ENCODE measurements around the gene HDAC4. TPM values are rescaled to one million over a fixed set of nuclear protein-coding genes. Genes with fewer than 3 reads are reported as not detected.
A peak's percentile ranks its signal among the peaks of the same experiment; 100 is the strongest.

The HDAC4 gene
- total and polyA plus RNA-seq, 10 of the 15 experiments (the other 5 are each of a cell fraction or from before 2014, with no cell fraction given): 0.22 to 15.7 (median 4.8) TPM

- Histone ChIP-seq H3K36me3 (ENCODE audit: control insufficient read depth in 2 of 2, insufficient read depth in 2 of 2, low read length in 1 of 2) (no peaks in the 10 kb centered on the region), H2AFZ (ENCODE audit: control insufficient read depth, low read depth, low read length) (no peak overlapping the region), H3K4me3 (no peak overlapping the region), H3K9me3 (replicated peaks; ENCODE audit: control insufficient read depth, insufficient read depth, low read length) (no peaks in the 10 kb centered on the region), H3K9ac (ENCODE audit: control insufficient read depth, insufficient read depth, low read length) (no peak overlapping the region), H3K4me1 (ENCODE audit: control insufficient read depth, insufficient read depth, low read length) (no peaks in the 10 kb centered on the region), H3K4me2 (ENCODE audit: control insufficient read depth, insufficient read depth) (no peak overlapping the region), H4K20me1 (ENCODE audit: control insufficient read depth, insufficient read depth) (no peaks in the 10 kb centered on the region), H3K27me3 (replicated peaks in 1 of 2; ENCODE audit: control insufficient read depth in 2 of 2, insufficient read depth in 2 of 2, low read length in 1 of 2) (no peaks in the 10 kb centered on the region), H3K27ac (ENCODE audit: control insufficient read depth, insufficient read depth) (no peak overlapping the region), H3K79me2 (ENCODE audit: control insufficient read depth, insufficient read depth, low read length) (no peaks in the 10 kb centered on the region)
- RAD21 ChIA-PET (ENCODE audit: unreplicated experiment): no interaction called here
- WGBS (ENCODE audit: insufficient coverage, insufficient replicate concordance, low lambda C conversion rate, missing lambda C conversion rate): 47% methylated on average over 11 of the region's 11 CpGs
- peak; percentile 62 for ATAC-seq
- SMC1A ChIA-PET (ENCODE audit: uncharacterized antibody, unreplicated experiment): no interaction called here
- no peak for DNase-seq (ENCODE audit: low read depth, low spot score)
- POLR2A ChIA-PET: no interaction called here
- CTCF ChIA-PET: no interaction called here
- FAIRE-seq: no peak
- intact Hi-C loops (cut with micrococcal nuclease; ENCODE audit: unreplicated experiment): no loop called here
- in situ Hi-C loops (cut with MboI): no loop called here
- BruUV-seq (replicated peaks): no TSS peak
- TF ChIP-seq CHD2 (IDR thresholded peaks at IDR 0.05; ENCODE audit: borderline replicate concordance, low read depth, low read length) (no peak), EGR1 (IDR thresholded peaks at IDR 0.05; ENCODE audit: borderline replicate concordance in 1 of 2, low read depth in 2 of 2, low read length in 2 of 2) (no peak), MEF2B (IDR thresholded peaks at IDR 0.05; ENCODE audit: partially characterized antibody, poor library complexity, severe bottlenecking) (no peak), MAX (IDR thresholded peaks at IDR 0.05; ENCODE audit: low read depth, low read length) (no peak), NFIC (IDR thresholded peaks at IDR 0.05; ENCODE audit: low read depth, low read length) (no peak), ZBED1 (IDR thresholded peaks at IDR 0.05; ENCODE audit: borderline replicate concordance) (no peak), PML (IDR thresholded peaks at IDR 0.05; ENCODE audit: low read length) (no peak), ZNF274 (IDR thresholded peaks at IDR 0.05; ENCODE audit: insufficient read depth, insufficient read length) (no peak), REST (IDR thresholded peaks at IDR 0.05; ENCODE audit: low read depth, low read length) (no peak), IKZF2 (IDR thresholded peaks at IDR 0.05) (no peak), ATF2 (IDR thresholded peaks at IDR 0.05; ENCODE audit: low read length) (no peak), YBX1 (IDR thresholded peaks at IDR 0.05) (no peak), CTCF (IDR thresholded peaks at IDR 0.05 in 2 of 3, conservative IDR thresholded peaks at IDR 0.05 in 1 of 3; ENCODE audit: control insufficient read depth in 2 of 3, extremely low read depth in 1 of 3, insufficient read depth in 1 of 3, low read depth in 3 of 3, low read length in 3 of 3) (peak in 2 of 3 experiments; percentile 36 to 39; a peak in 3 of 6 replicates), RAD21 (IDR thresholded peaks at IDR 0.05; ENCODE audit: insufficient read depth, low read depth, low read length) (peak; percentile 42; the same call in 1 of the 2 replicates), KAT2A (conservative IDR thresholded peaks at IDR 0.05; ENCODE audit: control insufficient read depth, low read depth, low read length) (no peak), SMAD5 (IDR thresholded peaks at IDR 0.05; ENCODE audit: low read depth) (no peak)
Observed at GRCh38 chr2:239106314-239106908, 294.4 kb downstream of the HDAC4 start.

Measured in GM12878 (cell line).